Measurements from ENCODE around the gene RBBP8NL.

RBBP8NL gene

GRCh38 chr20:62437927-62438326, 10.6 kb upstream of the RBBP8NL start:
- TF ChIP-seq OSR1 (CRISPR knock-in tag; IDR thresholded peaks at IDR 0.05), result no peak
- TF ChIP-seq CSRNP3 (CRISPR knock-in tag; IDR thresholded peaks at IDR 0.05), result no peak
- TF ChIP-seq ZFP30 (CRISPR knock-in tag; IDR thresholded peaks at IDR 0.05), result no peak
- no peak for TF ChIP-seq TOX (CRISPR knock-in tag; IDR thresholded peaks at IDR 0.05; ENCODE audit: borderline replicate concordance)
- TF ChIP-seq, protein P1, sequence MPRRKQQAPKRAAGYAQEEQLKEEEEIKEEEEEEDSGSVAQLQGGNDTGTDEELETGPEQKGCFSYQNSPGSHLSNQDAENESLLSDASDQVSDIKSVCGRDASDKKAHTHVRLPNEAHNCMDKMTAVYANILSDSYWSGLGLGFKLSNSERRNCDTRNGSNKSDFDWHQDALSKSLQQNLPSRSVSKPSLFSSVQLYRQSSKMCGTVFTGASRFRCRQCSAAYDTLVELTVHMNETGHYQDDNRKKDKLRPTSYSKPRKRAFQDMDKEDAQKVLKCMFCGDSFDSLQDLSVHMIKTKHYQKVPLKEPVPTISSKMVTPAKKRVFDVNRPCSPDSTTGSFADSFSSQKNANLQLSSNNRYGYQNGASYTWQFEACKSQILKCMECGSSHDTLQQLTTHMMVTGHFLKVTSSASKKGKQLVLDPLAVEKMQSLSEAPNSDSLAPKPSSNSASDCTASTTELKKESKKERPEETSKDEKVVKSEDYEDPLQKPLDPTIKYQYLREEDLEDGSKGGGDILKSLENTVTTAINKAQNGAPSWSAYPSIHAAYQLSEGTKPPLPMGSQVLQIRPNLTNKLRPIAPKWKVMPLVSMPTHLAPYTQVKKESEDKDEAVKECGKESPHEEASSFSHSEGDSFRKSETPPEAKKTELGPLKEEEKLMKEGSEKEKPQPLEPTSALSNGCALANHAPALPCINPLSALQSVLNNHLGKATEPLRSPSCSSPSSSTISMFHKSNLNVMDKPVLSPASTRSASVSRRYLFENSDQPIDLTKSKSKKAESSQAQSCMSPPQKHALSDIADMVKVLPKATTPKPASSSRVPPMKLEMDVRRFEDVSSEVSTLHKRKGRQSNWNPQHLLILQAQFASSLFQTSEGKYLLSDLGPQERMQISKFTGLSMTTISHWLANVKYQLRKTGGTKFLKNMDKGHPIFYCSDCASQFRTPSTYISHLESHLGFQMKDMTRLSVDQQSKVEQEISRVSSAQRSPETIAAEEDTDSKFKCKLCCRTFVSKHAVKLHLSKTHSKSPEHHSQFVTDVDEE (CRISPR knock-in tag; IDR thresholded peaks at IDR 0.05), result no peak
- TF ChIP-seq, protein P2, sequence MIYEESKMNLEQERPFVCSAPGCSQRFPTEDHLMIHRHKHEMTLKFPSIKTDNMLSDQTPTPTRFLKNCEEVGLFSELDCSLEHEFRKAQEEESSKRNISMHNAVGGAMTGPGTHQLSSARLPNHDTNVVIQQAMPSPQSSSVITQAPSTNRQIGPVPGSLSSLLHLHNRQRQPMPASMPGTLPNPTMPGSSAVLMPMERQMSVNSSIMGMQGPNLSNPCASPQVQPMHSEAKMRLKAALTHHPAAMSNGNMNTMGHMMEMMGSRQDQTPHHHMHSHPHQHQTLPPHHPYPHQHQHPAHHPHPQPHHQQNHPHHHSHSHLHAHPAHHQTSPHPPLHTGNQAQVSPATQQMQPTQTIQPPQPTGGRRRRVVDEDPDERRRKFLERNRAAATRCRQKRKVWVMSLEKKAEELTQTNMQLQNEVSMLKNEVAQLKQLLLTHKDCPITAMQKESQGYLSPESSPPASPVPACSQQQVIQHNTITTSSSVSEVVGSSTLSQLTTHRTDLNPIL (CRISPR knock-in tag; IDR thresholded peaks at IDR 0.05; ENCODE audit: low read depth), result no peak
- TF ChIP-seq ZNF70 (CRISPR knock-in tag; IDR thresholded peaks at IDR 0.05), result no peak
- no peak for TF ChIP-seq GLIS3 (CRISPR knock-in tag; IDR thresholded peaks at IDR 0.05)
- TF ChIP-seq SNAI2 (CRISPR knock-in tag; IDR thresholded peaks at IDR 0.05), result no peak
- no peak for TF ChIP-seq TCF4 (CRISPR knock-in tag; IDR thresholded peaks at IDR 0.05; ENCODE audit: borderline replicate concordance)
- TF ChIP-seq ARNTL (CRISPR knock-in tag; IDR thresholded peaks at IDR 0.05; ENCODE audit: borderline replicate concordance, low read depth), result no peak
- no peak for TF ChIP-seq ZFP3 (CRISPR knock-in tag; IDR thresholded peaks at IDR 0.05)
- no peak for ATAC-seq

GRCh38 chr20:62437496-62437895, 10.2 kb upstream of the RBBP8NL start:
- TF ChIP-seq BACH2 (CRISPR knock-in tag; IDR thresholded peaks at IDR 0.05; ENCODE audit: borderline replicate concordance) (no peak), ZNF565 (CRISPR knock-in tag; conservative IDR thresholded peaks at IDR 0.05; ENCODE audit: low read depth) (no peak), ESRRG (CRISPR knock-in tag; IDR thresholded peaks at IDR 0.05) (no peak), POU6F1 (CRISPR knock-in tag; IDR thresholded peaks at IDR 0.05; ENCODE audit: borderline replicate concordance, low read depth) (no peak), ZFP3 (CRISPR knock-in tag; IDR thresholded peaks at IDR 0.05) (no peak), ZNF8 (CRISPR knock-in tag; IDR thresholded peaks at IDR 0.05) (no peak), TCF4 (CRISPR knock-in tag; IDR thresholded peaks at IDR 0.05; ENCODE audit: borderline replicate concordance) (no peak), ISL1 (CRISPR knock-in tag; IDR thresholded peaks at IDR 0.05) (no peak)
- no peak for ATAC-seq

DNA sequence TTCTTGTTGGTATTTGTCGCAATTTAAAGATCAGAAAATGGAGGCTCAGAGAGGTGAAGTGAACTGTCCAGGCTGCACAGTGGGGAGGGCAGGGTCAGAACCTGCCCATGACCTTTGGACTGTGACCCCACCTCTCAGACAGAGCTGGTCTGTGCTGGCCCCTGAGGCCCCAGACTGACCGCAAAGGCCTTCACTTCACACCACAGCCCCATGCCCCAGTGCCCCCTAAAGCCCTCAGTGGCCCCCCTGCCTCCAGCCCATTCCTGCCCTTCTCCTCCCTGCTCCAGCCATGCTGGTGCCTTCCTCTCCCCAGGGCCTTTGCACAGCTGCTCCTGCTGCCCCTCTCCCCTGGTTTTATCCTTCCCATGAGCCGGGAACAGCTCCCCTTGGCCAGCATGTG, 9.4 kb upstream of the RBBP8NL start:
- ATAC-seq, result no peak
- TF ChIP-seq ZNF70 (CRISPR knock-in tag; IDR thresholded peaks at IDR 0.05) (no peak), POU6F1 (CRISPR knock-in tag; IDR thresholded peaks at IDR 0.05; ENCODE audit: borderline replicate concordance, low read depth) (no peak), ISL1 (CRISPR knock-in tag; IDR thresholded peaks at IDR 0.05) (no peak), ZFP30 (CRISPR knock-in tag; IDR thresholded peaks at IDR 0.05) (no peak), OSR1 (CRISPR knock-in tag; IDR thresholded peaks at IDR 0.05) (no peak), ARNTL (CRISPR knock-in tag; IDR thresholded peaks at IDR 0.05; ENCODE audit: borderline replicate concordance, low read depth) (no peak), TOX (CRISPR knock-in tag; IDR thresholded peaks at IDR 0.05; ENCODE audit: borderline replicate concordance) (no peak), SNAI2 (CRISPR knock-in tag; IDR thresholded peaks at IDR 0.05) (no peak), CSRNP3 (CRISPR knock-in tag; IDR thresholded peaks at IDR 0.05) (no peak), BACH2 (CRISPR knock-in tag; IDR thresholded peaks at IDR 0.05; ENCODE audit: borderline replicate concordance) (no peak), CSDC2 (CRISPR knock-in tag; IDR thresholded peaks at IDR 0.05) (no peak), ZC3H10 (CRISPR knock-in tag; IDR thresholded peaks at IDR 0.05) (no peak), ZFP3 (CRISPR knock-in tag; IDR thresholded peaks at IDR 0.05) (no peak), TCF4 (CRISPR knock-in tag; IDR thresholded peaks at IDR 0.05; ENCODE audit: borderline replicate concordance) (no peak), RARB (CRISPR knock-in tag; IDR thresholded peaks at IDR 0.05) (no peak), ZNF8 (CRISPR knock-in tag; IDR thresholded peaks at IDR 0.05) (no peak)
- TF ChIP-seq, protein P2 (CRISPR knock-in tag; IDR thresholded peaks at IDR 0.05; ENCODE audit: low read depth), result no peak
- TF ChIP-seq, protein P3, sequence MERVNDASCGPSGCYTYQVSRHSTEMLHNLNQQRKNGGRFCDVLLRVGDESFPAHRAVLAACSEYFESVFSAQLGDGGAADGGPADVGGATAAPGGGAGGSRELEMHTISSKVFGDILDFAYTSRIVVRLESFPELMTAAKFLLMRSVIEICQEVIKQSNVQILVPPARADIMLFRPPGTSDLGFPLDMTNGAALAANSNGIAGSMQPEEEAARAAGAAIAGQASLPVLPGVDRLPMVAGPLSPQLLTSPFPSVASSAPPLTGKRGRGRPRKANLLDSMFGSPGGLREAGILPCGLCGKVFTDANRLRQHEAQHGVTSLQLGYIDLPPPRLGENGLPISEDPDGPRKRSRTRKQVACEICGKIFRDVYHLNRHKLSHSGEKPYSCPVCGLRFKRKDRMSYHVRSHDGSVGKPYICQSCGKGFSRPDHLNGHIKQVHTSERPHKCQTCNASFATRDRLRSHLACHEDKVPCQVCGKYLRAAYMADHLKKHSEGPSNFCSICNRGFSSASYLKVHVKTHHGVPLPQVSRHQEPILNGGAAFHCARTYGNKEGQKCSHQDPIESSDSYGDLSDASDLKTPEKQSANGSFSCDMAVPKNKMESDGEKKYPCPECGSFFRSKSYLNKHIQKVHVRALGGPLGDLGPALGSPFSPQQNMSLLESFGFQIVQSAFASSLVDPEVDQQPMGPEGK (CRISPR knock-in tag; IDR thresholded peaks at IDR 0.05; ENCODE audit: borderline replicate concordance), result no peak

Measured in SK-N-SH treated with all-trans-retinoic acid at 6 μM for 48 hours (cell line).